CD8-positive, alpha-beta memory T cell (primary cell): ENCODE results near the gene RFX7. TPM values are rescaled to one million over a fixed set of nuclear protein-coding genes. Genes with fewer than 3 reads are reported as not detected.

ENCODE experiments used
- CTCF ChIA-PET: fragments of 350-600 bp; sonication (Branson Sonifier 250); formaldehyde crosslinking; loops from one replicate; lab custom pipeline; 2021; ENCODE audit warnings: antibody characterized with exemption; lab: Charles Lee
- POLR2A ChIA-PET: fragments of 350-600 bp; sonication (Branson Sonifier 250); formaldehyde crosslinking; loops from one replicate; lab custom pipeline; 2021; ENCODE audit warnings: antibody characterized with exemption; lab: Charles Lee
- DNase-seq, 5 donors: peaks; one replicate each; pipeline versions ENCODE4 v3.0.0 to v3.0.0-alpha.2; 2020 to 2022; ENCODE audit warnings: mixed read lengths in 1 of 5
- H3K27ac ChIP-seq: one replicate; pipeline ENCODE4 v1.7.0; 2013; ENCODE audit warnings: low read depth, mild to moderate bottlenecking, low read length, moderate library complexity
- H3K27me3 ChIP-seq: 2 replicates; pipeline ENCODE4 v1.7.0; 2013; ENCODE audit warnings: low read length, mild to moderate bottlenecking; ENCODE audit not compliant: insufficient read depth, poor library complexity, severe bottlenecking
- H3K36me3 ChIP-seq: 2 replicates; pipeline ENCODE4 v1.7.0; 2013; ENCODE audit warnings: mild to moderate bottlenecking, low read length, moderate library complexity; ENCODE audit not compliant: insufficient read depth
- H3K4me1 ChIP-seq: 2 replicates; pipeline ENCODE4 v1.7.0; 2013; ENCODE audit warnings: mild to moderate bottlenecking, low read length, moderate library complexity; ENCODE audit not compliant: insufficient read depth
- H3K4me3 ChIP-seq: 2 replicates; pipeline ENCODE4 v1.7.0; 2013; ENCODE audit warnings: mild to moderate bottlenecking, low read length
- H3K9me3 ChIP-seq: 2 replicates; pipeline ENCODE4 v1.7.0; 2013; ENCODE audit warnings: mild to moderate bottlenecking, low read length
- H3K27ac Mint-ChIP-seq, 8 donors: one replicate each; pipeline ENCODE4 v1.8.0; 2020 to 2021; ENCODE audit warnings: mixed read lengths in 8 of 8, mild to moderate bottlenecking in 6 of 8, inconsistent platforms in 3 of 8, moderate library complexity in 3 of 8
- H3K27me3 Mint-ChIP-seq, 2 donors: one replicate each; pipeline ENCODE4 v1.8.0; 2020 to 2021; ENCODE audit warnings: mixed read lengths in 2 of 2, mild to moderate bottlenecking in 1 of 2, moderate library complexity in 1 of 2
- H3K36me3 Mint-ChIP-seq, 3 donors: one replicate each; pipeline ENCODE4 v1.8.0; 2020 to 2021; ENCODE audit warnings: mixed read lengths in 3 of 3, inconsistent platforms in 1 of 3, mild to moderate bottlenecking in 1 of 3
- H3K4me1 Mint-ChIP-seq, 3 donors: one replicate each; pipeline ENCODE4 v1.8.0; 2020 to 2021; ENCODE audit warnings: mixed read lengths in 3 of 3, inconsistent platforms in 1 of 3, mild to moderate bottlenecking in 1 of 3
- H3K4me3 Mint-ChIP-seq, 7 donors: one replicate each; pipeline ENCODE4 v1.8.0; 2020 to 2021; ENCODE audit warnings: mixed read lengths in 7 of 7, mild to moderate bottlenecking in 6 of 7, moderate library complexity in 4 of 7, inconsistent platforms in 2 of 7
- H3K9me3 Mint-ChIP-seq, 5 donors: one replicate each; pipeline ENCODE4 v1.8.0; 2020 to 2022; ENCODE audit warnings: mixed read lengths in 5 of 5, mild to moderate bottlenecking in 3 of 5, moderate library complexity in 2 of 5, inconsistent platforms in 1 of 5
- polyA plus RNA-seq: library from polyadenylated mRNA; unstranded; fragments of 300-500 nt; fragmentation: Illumina TruSeq; gene quantifications from one replicate; pipeline ENCODE4 v1.2.3, GENCODE V29; 2021
- total RNA-seq, 2 experiments: library from RNA; stranded (reverse); gene quantifications; one replicate each; pipeline ENCODE4 v1.2.3, GENCODE V29; 2021

The RFX7 gene
- total RNA-seq (10 to 100 TPM; 30.3 to 35.2 TPM), polyA plus RNA-seq (3.5 TPM)

GRCh38 chr15:56243163-56244037 is at the start of gene RFX7:
RFX7 (minus strand) TSS chr15:56243879; CDS start chr15:56243285, 594 bp downstream.
- Mint-ChIP-seq H3K4me1 (peaks cover 42 to 61% (median 52%) of the 10 kb centered on the region in 3 donors), H3K9me3 (no peaks in the 10 kb centered on the region), H3K4me3 (peak within 1 kb of the TSS; percentile 85 to 97 (median 94)), H3K27ac (peak within 1 kb of the TSS; percentile 76 to 98 (median 94)), H3K36me3 (peaks cover 0 to 17% (median 3%) of the 10 kb centered on the region in 3 donors), H3K27me3 (no peaks in the 10 kb centered on the region)
- H3K27me3 ChIP-seq, result no peaks in the 10 kb centered on the region
- H3K27ac ChIP-seq, result peak within 1 kb of the TSS; percentile 73
- H3K4me1 ChIP-seq, result peaks cover 25% of the 10 kb centered on the region
- H3K9me3 ChIP-seq, result no peaks in the 10 kb centered on the region
- peak within 1 kb of the TSS; percentile 72 for H3K4me3 ChIP-seq
- POLR2A ChIA-PET, result interaction anchor here (0.7 to 1.5 kb wide), 2 partner anchors 11 to 249 kb away, joined by 5 read pairs; no protein-coding TSS in a partner anchor
- no peaks in the 10 kb centered on the region for H3K36me3 ChIP-seq
- peak; percentile 68 to 84 (median 80) for DNase-seq
- CTCF ChIA-PET, result interaction anchor here (1.0 to 1.6 kb wide), 3 partner anchors 8 to 41 kb away, joined by 3 read pairs; no protein-coding TSS in a partner anchor

DNA sequence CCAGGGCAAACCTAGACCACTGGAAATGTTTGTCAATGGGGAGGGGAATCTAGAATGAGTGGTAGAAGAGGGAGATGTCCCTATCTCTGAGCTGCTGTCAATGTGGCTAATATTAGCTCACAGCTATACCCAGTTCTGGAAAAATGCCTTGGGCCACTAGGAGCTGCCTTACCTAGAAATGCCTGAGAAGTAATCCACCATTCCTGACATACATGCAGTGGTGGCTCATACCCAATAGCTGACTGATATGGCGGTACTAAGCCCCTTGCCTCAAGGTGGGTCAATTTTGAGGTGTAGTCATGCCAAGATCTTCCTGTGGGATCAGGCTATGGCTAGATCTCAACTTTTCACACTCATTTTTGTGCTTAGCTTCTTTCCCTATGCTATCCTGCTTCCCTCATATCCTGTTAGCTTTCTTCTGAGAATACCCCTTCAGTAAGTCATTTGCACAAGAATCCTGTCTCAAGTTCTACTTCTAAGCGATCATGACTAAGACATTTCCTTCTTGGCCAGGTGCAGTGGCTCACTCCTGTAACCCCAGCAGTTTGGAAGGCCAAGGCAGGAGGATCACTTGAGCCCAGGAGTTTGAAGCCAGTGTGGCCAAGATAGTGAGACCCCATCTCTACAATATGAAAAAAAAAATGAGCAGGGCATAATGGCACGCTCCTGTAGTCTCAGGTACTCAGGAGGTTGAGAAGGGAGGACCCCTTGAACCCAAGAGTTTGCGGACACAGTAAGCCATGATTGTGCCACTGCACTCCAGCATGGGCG is 49.1 kb upstream of the RFX7 start:
- no peaks in the 10 kb centered on the region for H3K27me3 ChIP-seq
- Mint-ChIP-seq H3K27me3 (peaks cover 1 to 13% of the 10 kb centered on the region in 2 donors), H3K27ac (no peak overlapping the region), H3K4me1 (no peaks in the 10 kb centered on the region), H3K36me3 (peaks cover 0 to 9% (median 2%) of the 10 kb centered on the region in 3 donors), H3K9me3 (peaks cover 8 to 18% (median 15%) of the 10 kb centered on the region in 5 donors), H3K4me3 (no peak overlapping the region)
- no peaks in the 10 kb centered on the region for H3K4me1 ChIP-seq
- no peak for DNase-seq
- POLR2A ChIA-PET, result no interaction called here
- H3K9me3 ChIP-seq, result no peaks in the 10 kb centered on the region
- no peak overlapping the region for H3K4me3 ChIP-seq
- CTCF ChIA-PET, result no interaction called here
- H3K27ac ChIP-seq, result no peak overlapping the region
- no peaks in the 10 kb centered on the region for H3K36me3 ChIP-seq

GRCh38 chr15:56291741-56292140 is 48.1 kb upstream of the RFX7 start:
- no peak for DNase-seq
- H3K27me3 Mint-ChIP-seq, result peaks cover 2 to 13% of the 10 kb centered on the region in 2 donors
- no peaks in the 10 kb centered on the region for H3K27me3 ChIP-seq
- H3K27ac ChIP-seq, result no peak overlapping the region
- H3K27ac Mint-ChIP-seq, result no peak overlapping the region
- POLR2A ChIA-PET, result no interaction called here
- H3K4me1 ChIP-seq, result no peaks in the 10 kb centered on the region
- H3K9me3 Mint-ChIP-seq, result peaks cover 8 to 18% (median 15%) of the 10 kb centered on the region in 5 donors
- peaks cover 0 to 9% (median 2%) of the 10 kb centered on the region in 3 donors for H3K36me3 Mint-ChIP-seq
- H3K4me3 ChIP-seq, result no peak overlapping the region
- H3K4me1 Mint-ChIP-seq, result no peaks in the 10 kb centered on the region
- H3K4me3 Mint-ChIP-seq, result no peak overlapping the region
- no peaks in the 10 kb centered on the region for H3K9me3 ChIP-seq
- CTCF ChIA-PET, result no interaction called here
- no peaks in the 10 kb centered on the region for H3K36me3 ChIP-seq

GRCh38 chr15:56286213-56286612 is 42.5 kb upstream of the RFX7 start:
- peaks cover 0 to 9% (median 2%) of the 10 kb centered on the region in 3 donors for H3K36me3 Mint-ChIP-seq
- peaks cover 7 to 11% of the 10 kb centered on the region in 2 donors for H3K27me3 Mint-ChIP-seq
- H3K9me3 ChIP-seq, result no peaks in the 10 kb centered on the region
- H3K36me3 ChIP-seq, result no peaks in the 10 kb centered on the region
- no peak overlapping the region for H3K27ac Mint-ChIP-seq
- no peak overlapping the region for H3K4me3 ChIP-seq
- H3K4me1 ChIP-seq, result no peaks in the 10 kb centered on the region
- H3K9me3 Mint-ChIP-seq, result peaks cover 8 to 18% (median 15%) of the 10 kb centered on the region in 5 donors
- no peaks in the 10 kb centered on the region for H3K27me3 ChIP-seq
- POLR2A ChIA-PET, result no interaction called here
- no peak overlapping the region for H3K4me3 Mint-ChIP-seq
- no peaks in the 10 kb centered on the region for H3K4me1 Mint-ChIP-seq
- CTCF ChIA-PET, result no interaction called here
- no peak for DNase-seq
- no peak overlapping the region for H3K27ac ChIP-seq

DNA sequence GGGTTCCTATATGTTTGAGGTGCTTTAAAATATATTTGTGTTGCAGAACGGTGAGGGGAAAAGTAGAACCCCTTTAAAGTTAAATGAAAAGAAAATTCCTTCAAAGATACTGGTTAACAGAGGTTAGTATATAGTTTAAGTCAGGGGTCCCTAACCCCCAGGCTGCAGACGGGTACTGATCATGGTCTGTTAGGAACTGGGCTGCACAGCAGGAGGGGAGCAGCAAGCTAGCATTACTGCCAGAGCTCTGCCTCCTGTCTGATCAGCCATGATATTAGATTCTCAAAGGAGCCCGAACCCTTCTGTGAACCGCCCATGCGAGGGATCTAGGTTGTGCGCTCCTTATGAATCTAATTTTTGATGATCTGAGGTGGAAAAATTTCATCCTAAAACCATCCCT is 37.5 kb upstream of the RFX7 start:
- Mint-ChIP-seq H3K27ac (peak overlapping the region in 1 of 8 donors; percentile 17), H3K4me1 (no peaks in the 10 kb centered on the region), H3K36me3 (peaks cover 0 to 6% (median 0%) of the 10 kb centered on the region in 3 donors), H3K9me3 (peaks cover 10 to 21% (median 18%) of the 10 kb centered on the region in 5 donors), H3K27me3 (peaks cover 6 to 37% of the 10 kb centered on the region in 2 donors), H3K4me3 (peak overlapping the region in 1 of 7 donors; percentile 9)
- ChIA-PET CTCF (no interaction called here), POLR2A (no interaction called here)
- Histone ChIP-seq H3K27ac (no peak overlapping the region), H3K4me1 (no peaks in the 10 kb centered on the region), H3K4me3 (no peak overlapping the region), H3K27me3 (no peaks in the 10 kb centered on the region), H3K36me3 (no peaks in the 10 kb centered on the region), H3K9me3 (no peaks in the 10 kb centered on the region)
- DNase-seq, result no peak

DNA sequence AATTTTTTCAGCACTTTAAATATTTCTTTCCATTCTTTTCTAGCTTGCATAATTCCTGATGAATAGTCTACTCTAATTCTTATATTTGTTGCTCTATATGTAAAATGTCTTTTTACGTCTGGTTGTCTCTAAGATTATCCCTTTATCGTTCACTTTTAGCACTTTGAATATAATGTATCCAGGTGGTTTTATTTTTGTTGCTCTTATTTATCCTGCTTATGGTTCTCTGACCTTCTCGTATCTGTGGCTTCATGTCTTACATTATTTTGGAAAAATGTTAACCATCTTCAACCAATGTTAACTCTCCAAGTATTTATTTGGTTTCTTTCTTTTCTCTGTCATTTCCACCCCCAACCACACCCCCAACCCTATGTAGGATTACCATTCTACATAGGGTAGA is 30.0 kb upstream of the RFX7 start:
- H3K36me3 Mint-ChIP-seq, result peaks cover 2 to 33% (median 2%) of the 10 kb centered on the region in 3 donors
- CTCF ChIA-PET, result no interaction called here
- H3K36me3 ChIP-seq, result no peaks in the 10 kb centered on the region

GRCh38 chr15:56272454-56272853 is 28.8 kb upstream of the RFX7 start:
- Histone ChIP-seq H3K9me3 (no peaks in the 10 kb centered on the region), H3K27ac (no peak overlapping the region), H3K4me1 (no peaks in the 10 kb centered on the region), H3K36me3 (no peaks in the 10 kb centered on the region), H3K4me3 (no peak overlapping the region), H3K27me3 (no peaks in the 10 kb centered on the region)
- Mint-ChIP-seq H3K4me1 (no peaks in the 10 kb centered on the region), H3K9me3 (peaks cover 14 to 35% (median 28%) of the 10 kb centered on the region in 5 donors), H3K27me3 (peaks cover 10 to 27% of the 10 kb centered on the region in 2 donors), H3K4me3 (no peak overlapping the region), H3K27ac (no peak overlapping the region), H3K36me3 (peaks cover 2 to 39% (median 2%) of the 10 kb centered on the region in 3 donors)
- CTCF ChIA-PET, result no interaction called here
- no peak for DNase-seq
- POLR2A ChIA-PET, result no interaction called here

More for the DNA sequence above, 30.0 kb upstream of the RFX7 start:
- no peak overlapping the region for H3K4me3 Mint-ChIP-seq
- H3K4me1 Mint-ChIP-seq, result no peaks in the 10 kb centered on the region
- H3K4me1 ChIP-seq, result no peaks in the 10 kb centered on the region
- no peak overlapping the region for H3K4me3 ChIP-seq
- no peak overlapping the region for H3K27ac ChIP-seq
- no peak overlapping the region for H3K27ac Mint-ChIP-seq
- POLR2A ChIA-PET, result no interaction called here
- H3K9me3 Mint-ChIP-seq, result peaks cover 23 to 37% (median 31%) of the 10 kb centered on the region in 5 donors
- H3K9me3 ChIP-seq, result no peaks in the 10 kb centered on the region
- no peaks in the 10 kb centered on the region for H3K27me3 ChIP-seq
- DNase-seq, result no peak
- H3K27me3 Mint-ChIP-seq, result peaks cover 7 to 36% of the 10 kb centered on the region in 2 donors
